ENCODE data around the gene UGCG. TPM values are rescaled to one million over a fixed set of nuclear protein-coding genes. Genes with fewer than 3 reads are reported as not detected.
A peak's percentile ranks its signal among the peaks of the same experiment; 100 is the strongest.

The UGCG gene
- total and polyA plus RNA-seq, 2 of the 4 experiments (the other 2 are of a cell fraction) = 84.2 to 104 TPM

DNA sequence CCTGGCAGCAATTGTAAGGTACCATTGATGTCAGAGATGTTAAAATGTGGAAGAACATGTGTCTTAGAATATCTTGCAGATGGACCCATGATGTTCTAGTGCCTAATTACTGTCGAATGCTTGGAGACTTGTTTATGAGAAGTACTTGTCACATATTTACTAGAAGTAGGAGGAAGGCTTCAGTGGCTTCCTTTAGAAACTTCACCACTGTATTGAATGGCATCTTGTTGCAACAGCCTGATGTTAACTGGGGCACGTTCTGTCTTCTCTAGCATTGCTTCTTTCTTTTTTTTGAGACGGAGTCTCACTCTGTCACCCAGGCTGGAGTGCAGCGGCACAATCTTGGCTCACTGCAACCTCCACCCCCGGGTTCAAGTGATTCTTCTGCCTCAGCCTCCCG lies 16.5 kb downstream of the UGCG start:
- ChIA-PET CTCF (no interaction called here), POLR2A (ENCODE audit: unreplicated experiment) (interaction anchor here (0.6 kb wide), 1 partner anchor 77 kb away, joined by 4 read pairs; no protein-coding TSS in a partner anchor)
- H2AK9ac ChIP-seq (replicated peaks; ENCODE audit: low read depth, low read length, poor library complexity) = no peak overlapping the region
- H3K27ac ChIP-seq (ENCODE audit: insufficient read depth, low read length) = no peak overlapping the region
- no peak overlapping the region for H2BK15ac ChIP-seq (ENCODE audit: low read depth, low read length)
- no peak overlapping the region for H2AK5ac ChIP-seq (ENCODE audit: low read depth, low read length)
- H3K9me1 ChIP-seq (ENCODE audit: insufficient read depth, low read length) = peaks cover 30% of the 10 kb centered on the region
- H3K36me3 ChIP-seq (ENCODE audit: control insufficient read depth, insufficient read depth, low read length) = peaks cover 19% of the 10 kb centered on the region
- no peak overlapping the region for H4K8ac ChIP-seq (ENCODE audit: low read depth in 2 of 2, low read length in 2 of 2)
- no peaks in the 10 kb centered on the region for H3K9me3 ChIP-seq (ENCODE audit: control insufficient read depth, insufficient read depth, low read length)
- WGBS, 2 experiments (ENCODE audit: extremely low coverage in 2 of 2, insufficient read length in 1 of 2) = no CpG with 5 or more reads among the region's 6 CpGs
- in situ Hi-C loops (cut with MboI; ENCODE audit: low sequenced_read_pairs) (no loop called here), intact Hi-C loops (cut with micrococcal nuclease) (no loop called here), dilution Hi-C loops (cut with HindIII; ENCODE audit: low sequenced_read_pairs, unreplicated experiment) (no loop called here)
- H3K79me1 ChIP-seq (ENCODE audit: low read depth in 1 of 2, low read length in 2 of 2) = peaks cover 0 to 52% of the 10 kb centered on the region in 2 experiments; a peak in 2 of 4 replicates
- TF ChIP-seq MAZ (IDR thresholded peaks at IDR 0.05; ENCODE audit: borderline replicate concordance, low read depth, low read length) = no peak
- peaks cover 96% of the 10 kb centered on the region for H4K20me1 ChIP-seq (ENCODE audit: insufficient read depth, low read length)
- no TSS peak for BruUV-seq (replicated peaks)
- H3K23ac ChIP-seq (ENCODE audit: low read depth, low read length) = no peak overlapping the region
- peak overlapping the region; percentile 53 for H2BK5ac ChIP-seq (ENCODE audit: low read depth, low read length, poor library complexity, severe bottlenecking)
- no peak overlapping the region for H3K56ac ChIP-seq (ENCODE audit: extremely low read depth, insufficient read depth, low read length)
- ATAC-seq (ENCODE audit: low read depth) (no peak), DNase-seq (no peak)
- no peak overlapping the region for H3K4me3 ChIP-seq (ENCODE audit: insufficient read depth, low read depth, low read length)
- no peak overlapping the region for H2AFZ ChIP-seq (replicated peaks; ENCODE audit: low read length, poor library complexity)
- no peak overlapping the region for H2BK120ac ChIP-seq (ENCODE audit: low read depth, low read length)
- no peak overlapping the region for H3K4ac ChIP-seq (ENCODE audit: low read depth, low read length)
- H4K5ac ChIP-seq (ENCODE audit: low read depth, low read length) = no peak overlapping the region
- H4K91ac ChIP-seq (ENCODE audit: insufficient read depth, low read depth, low read length) = no peak overlapping the region
- no peak overlapping the region for H2BK20ac ChIP-seq (ENCODE audit: low read depth, low read length)
- peak overlapping the region; percentile 19; the same call in 1 of the 2 replicates for H3K4me2 ChIP-seq (ENCODE audit: low read depth, low read length)
- H3K27me3 ChIP-seq (ENCODE audit: control insufficient read depth, insufficient read depth, low read length) = no peaks in the 10 kb centered on the region
- H3K14ac ChIP-seq (replicated peaks; ENCODE audit: low read depth, low read length) = 0 out of 2 replicates have a peak overlapping the region, but pooled peaks have one; percentile 10
- no peak overlapping the region for H3K9ac ChIP-seq (ENCODE audit: low read depth, low read length)
- H3K4me1 ChIP-seq (ENCODE audit: control insufficient read depth, insufficient read depth, low read length) = peaks cover 29% of the 10 kb centered on the region
- no peak overlapping the region; the same call in 1 of the 2 replicates for H3K18ac ChIP-seq (ENCODE audit: low read depth, low read length)
